ENCODE measurements around the gene LY86.
A peak's percentile ranks its signal among the peaks of the same experiment; 100 is the strongest.

Gene LY86

GRCh38 chr6:6570929-6571671 is 17.4 kb upstream of the LY86 start:
- no peak for DNase-seq

- no peak for DNase-seq
Measured at GRCh38 chr6:6575143-6575542, 13.4 kb upstream of the LY86 start.

GRCh38 chr6:6577735-6578134 is 10.8 kb upstream of the LY86 start:
- no peak for DNase-seq

DNA sequence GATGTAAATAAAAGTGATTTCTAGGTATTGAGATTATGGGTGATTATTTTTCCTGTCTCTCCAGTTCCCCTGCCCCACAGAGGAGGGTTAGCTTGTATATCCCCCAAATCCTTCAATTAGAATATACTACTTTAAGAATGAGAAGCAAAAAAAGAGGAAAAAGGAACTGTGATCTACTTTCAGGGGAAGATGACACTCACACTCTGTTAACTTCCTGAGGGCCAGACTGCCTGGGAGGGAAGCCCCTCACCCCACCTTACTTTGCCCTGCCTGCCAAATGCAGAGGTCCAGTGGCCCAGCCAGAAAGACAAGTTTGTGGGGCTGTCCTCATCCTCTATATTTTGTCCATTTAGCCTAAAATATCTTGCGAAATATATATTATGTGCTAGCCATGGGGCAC is 9.2 kb upstream of the LY86 start:
- DNase-seq: no peak

GRCh38 chr6:6580225-6580856 is 8.2 kb upstream of the LY86 start:
- DNase-seq: no peak

DNA sequence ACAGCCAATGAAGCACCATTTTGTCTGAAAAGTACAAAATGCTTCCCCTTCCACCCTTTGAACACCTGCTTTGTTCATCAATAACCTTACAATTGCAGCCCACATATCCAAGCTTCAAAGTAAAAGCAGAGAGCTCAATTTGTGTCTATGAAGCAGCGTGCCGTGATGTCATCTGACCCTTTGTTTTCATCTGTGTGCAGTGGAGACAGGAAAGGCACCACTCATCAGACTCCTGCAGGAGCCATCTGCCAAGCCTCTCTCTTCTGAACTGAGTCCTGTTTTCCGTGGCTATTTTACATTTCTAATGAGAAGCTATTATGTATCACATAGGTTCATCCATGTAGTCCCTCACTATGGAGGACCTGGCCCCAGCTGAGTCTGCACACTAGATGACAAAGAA is 7.5 kb upstream of the LY86 start:
- no peak for DNase-seq

- DNase-seq: no peak
Measured at GRCh38 chr6:6582131-6582530, 6.4 kb upstream of the LY86 start.

DNA sequence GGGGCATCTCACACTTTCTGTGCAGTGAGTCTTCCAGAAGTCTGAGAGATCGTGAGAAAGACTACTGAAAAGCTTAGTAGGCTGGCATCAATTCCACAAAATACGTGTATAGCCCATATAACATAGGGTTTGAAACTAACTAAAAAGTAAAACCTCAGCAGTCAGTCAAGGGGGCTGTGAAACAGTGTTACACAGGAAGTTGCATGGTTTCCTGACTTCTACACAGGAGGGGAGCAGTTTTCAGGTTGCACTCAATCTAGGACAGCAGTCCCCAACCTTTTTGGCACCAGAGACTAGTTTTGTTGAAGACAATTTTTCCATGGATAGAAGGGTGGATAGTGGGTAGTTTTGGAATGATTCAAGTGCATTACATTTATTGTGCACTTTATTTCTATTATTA is 4.7 kb upstream of the LY86 start:
- no peak for DNase-seq

GRCh38 chr6:6584310-6585002 is 4.1 kb upstream of the LY86 start:
- DNase-seq: no peak

GRCh38 chr6:6585003-6585311 is 3.6 kb upstream of the LY86 start:
- no peak for DNase-seq

DNA sequence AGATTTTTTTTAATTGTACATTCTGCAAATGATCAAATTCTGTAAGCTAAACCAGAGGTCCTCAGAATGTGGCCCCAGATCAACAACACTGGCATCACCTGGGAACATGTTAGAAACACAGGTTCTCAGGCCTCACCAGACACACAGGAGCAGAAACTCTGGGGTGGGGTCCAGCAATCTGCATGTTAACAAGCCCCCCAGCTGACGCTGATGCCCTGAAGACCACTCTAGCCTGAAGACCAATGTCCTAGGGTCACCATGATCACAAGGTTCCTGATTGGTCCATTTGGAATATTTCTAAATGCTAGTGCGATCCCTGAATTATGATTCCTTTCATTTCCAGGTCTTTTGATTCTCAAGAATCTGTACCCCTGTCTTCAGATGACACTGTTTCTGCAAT is 2.4 kb upstream of the LY86 start:
- DNase-seq: no peak

- DNase-seq: peak; percentile 56
Measured at GRCh38 chr6:6586671-6587526, 1.6 kb upstream of the LY86 start.

GRCh38 chr6:6587696-6588063 is 840 bp upstream of the LY86 start:
- no peak for DNase-seq

- DNase-seq: no peak
Measured at GRCh38 chr6:6588924-6589709, 597 bp downstream of the LY86 start.

DNA sequence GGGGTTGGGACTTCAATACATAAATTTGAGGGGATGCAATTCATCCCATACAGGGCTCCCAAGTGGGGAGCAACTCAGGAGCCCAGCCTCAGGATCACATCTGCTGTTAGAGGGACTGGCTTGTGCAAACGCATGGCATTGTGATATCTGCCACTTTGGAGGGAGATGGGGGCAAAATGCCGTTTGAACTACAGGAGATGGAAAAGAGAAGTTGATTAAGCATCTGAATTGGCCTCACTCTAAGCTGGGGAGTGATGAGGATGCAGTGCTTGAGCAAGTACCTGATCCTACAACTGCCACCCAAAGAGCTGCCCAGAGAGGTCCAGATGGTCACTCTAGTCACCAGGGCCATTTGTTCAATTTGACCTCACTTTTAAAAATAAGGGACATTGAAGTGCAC is 2.0 kb downstream of the LY86 start:
- DNase-seq: no peak

DNA sequence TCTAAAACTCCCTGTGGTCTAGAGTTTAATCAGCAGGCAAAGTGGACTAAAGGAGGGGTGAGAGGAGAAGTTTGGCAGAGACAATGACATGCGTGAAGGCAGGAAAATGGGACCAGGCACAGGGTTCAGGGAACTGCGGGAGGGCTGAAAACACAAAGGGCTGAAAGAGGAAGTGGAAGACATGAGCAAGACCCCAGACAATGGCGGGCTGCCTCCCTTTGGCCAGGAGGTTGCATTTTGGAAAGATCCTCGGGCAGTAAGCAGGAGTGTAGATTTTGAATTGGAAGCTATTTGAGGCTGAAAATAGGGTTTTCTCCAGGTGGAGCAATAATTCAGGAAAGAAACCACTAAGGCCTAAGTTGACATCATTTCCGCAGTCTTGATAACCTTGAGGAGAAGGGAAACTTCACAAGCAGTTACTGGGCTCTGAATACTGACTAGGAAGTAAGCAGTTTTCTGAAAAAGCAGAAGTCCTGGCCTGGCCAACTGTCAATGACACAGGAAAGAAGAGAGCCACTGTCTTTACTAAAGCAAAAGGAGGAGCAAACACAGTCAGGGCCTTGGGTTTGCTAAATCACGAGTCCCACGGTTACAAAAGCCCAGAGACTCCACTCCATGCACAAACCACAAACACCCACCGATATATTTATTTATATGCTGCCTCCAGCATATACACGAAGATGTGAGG is 3.4 kb downstream of the LY86 start:
- DNase-seq: no peak

- DNase-seq: no peak
Measured at GRCh38 chr6:6592826-6593475, 4.4 kb downstream of the LY86 start.

DNA sequence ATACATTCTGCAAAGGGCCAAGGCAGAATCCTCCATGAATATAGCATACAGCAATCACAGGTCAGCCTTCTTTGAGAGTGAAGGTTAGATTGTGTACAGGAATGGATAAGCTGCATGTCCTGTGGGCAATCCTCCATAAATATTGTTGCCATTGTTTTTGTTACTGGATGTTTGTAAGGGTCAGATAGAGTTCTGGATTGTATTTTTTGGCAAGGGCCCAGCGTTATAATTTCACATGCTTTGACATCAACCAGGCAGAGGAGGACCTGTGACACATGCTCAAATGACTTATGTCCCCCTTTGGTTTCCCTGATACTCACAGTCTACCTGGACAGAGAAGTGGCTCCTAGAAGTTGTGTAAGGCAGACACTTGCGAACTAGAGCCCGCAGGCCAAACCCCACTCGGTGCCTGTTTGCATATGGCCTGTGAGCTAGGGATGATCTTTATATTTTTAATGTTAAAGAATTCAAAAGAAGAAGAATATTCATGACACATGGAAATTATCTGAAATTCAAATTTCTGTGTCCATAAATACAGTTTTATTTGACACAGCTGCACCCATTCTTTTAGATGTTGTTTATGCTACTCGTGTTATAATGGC is 5.4 kb downstream of the LY86 start:
- no peak for DNase-seq

DNA sequence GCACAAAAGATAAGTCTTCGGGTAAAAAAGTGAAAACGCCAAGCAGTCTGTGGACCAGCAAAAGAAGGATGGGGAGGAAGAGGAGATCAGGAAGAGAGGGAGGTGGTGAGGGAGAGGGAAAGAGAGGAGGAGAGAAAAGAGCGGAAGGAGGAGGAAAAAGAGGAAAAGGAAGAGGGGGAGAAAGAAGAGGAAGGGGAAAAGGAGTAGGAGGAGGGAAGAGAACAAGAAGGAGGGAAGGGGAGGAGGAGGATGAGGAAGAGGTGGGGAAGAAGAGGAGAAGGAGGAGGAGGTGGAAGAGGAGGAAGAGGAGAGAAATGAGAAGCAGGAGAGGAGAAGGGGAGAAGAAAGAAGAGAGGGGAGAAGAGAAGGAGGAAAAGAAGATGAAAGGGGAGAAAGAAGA is 6.5 kb downstream of the LY86 start:
- DNase-seq: no peak

DNA sequence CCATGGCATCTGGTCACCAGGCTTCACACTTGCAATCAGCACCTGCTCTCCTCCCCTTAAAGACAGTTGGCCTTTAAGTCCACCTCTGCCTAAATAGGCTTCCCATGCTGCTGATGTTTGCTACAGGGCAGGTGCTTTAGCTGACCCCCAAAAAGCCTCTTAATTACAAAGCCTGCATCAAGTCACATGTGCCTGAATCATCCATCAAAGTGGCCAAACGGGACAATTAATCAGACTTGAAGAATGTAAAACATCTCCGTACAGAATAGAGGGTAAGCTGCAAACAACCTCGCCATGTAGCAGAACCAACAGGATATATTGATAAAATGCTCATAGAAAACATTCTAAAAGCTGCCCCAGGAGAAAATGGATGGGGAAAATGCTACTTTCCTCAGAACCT is 7.4 kb downstream of the LY86 start:
- no peak for DNase-seq

All from right hindlimb (tissue), 1 donor.